ENCODE data around the gene C13orf46.

Gene C13orf46

GRCh38 chr13:114018461-114019055, 44.7 kb upstream of the C13orf46 start:
- no peak for TF ChIP-seq CTCF (IDR thresholded peaks at IDR 0.05)
- no peak overlapping the region for H3K27ac ChIP-seq

GRCh38 chr13:114017966-114018365, 44.1 kb upstream of the C13orf46 start:
- H3K27ac ChIP-seq, result no peak overlapping the region
- no peak for TF ChIP-seq CTCF (IDR thresholded peaks at IDR 0.05)
- TF ChIP-seq ZFX (IDR thresholded peaks at IDR 0.05; ENCODE audit: borderline replicate concordance), result no peak

- no peak overlapping the region for H3K27ac ChIP-seq
- no peak for TF ChIP-seq ZFX (IDR thresholded peaks at IDR 0.05; ENCODE audit: borderline replicate concordance)
- TF ChIP-seq CTCF (IDR thresholded peaks at IDR 0.05), result peak; percentile 29
Measured at GRCh38 chr13:114017028-114017630, 43.3 kb upstream of the C13orf46 start.

GRCh38 chr13:114016321-114017027, 42.6 kb upstream of the C13orf46 start:
- H3K27ac ChIP-seq, result no peak overlapping the region

GRCh38 chr13:114015969-114016295, 42.1 kb upstream of the C13orf46 start:
- TF ChIP-seq ZFX (IDR thresholded peaks at IDR 0.05; ENCODE audit: borderline replicate concordance) (no peak), CTCF (IDR thresholded peaks at IDR 0.05) (no peak)
- no peak overlapping the region for H3K27ac ChIP-seq

More at GRCh38 chr13:114016321-114017027, 42.6 kb upstream of the C13orf46 start:
- TF ChIP-seq ZFX (IDR thresholded peaks at IDR 0.05; ENCODE audit: borderline replicate concordance), result no peak
- no peak for TF ChIP-seq CTCF (IDR thresholded peaks at IDR 0.05)

GRCh38 chr13:114015111-114015968, 41.5 kb upstream of the C13orf46 start:
- H3K27ac ChIP-seq, result no peak overlapping the region
- no peak for TF ChIP-seq ZFX (IDR thresholded peaks at IDR 0.05; ENCODE audit: borderline replicate concordance)
- peak; percentile 52 for TF ChIP-seq CTCF (IDR thresholded peaks at IDR 0.05)

All from 22Rv1 (cell line).